PC-9 (cell line): Measurements from ENCODE around the gene CFAP46. TPM values are rescaled to one million over a fixed set of nuclear protein-coding genes. Genes with fewer than 3 reads are reported as not detected.
"Not testable (repeated sequence)": the region's sequence is repeated elsewhere in the genome, so short reads cannot be mapped to it uniquely, and the experiment has no call there.

Experiments used
- BruUV-seq: library from RNA; stranded (reverse); fragments of 400-500 nt; replicated peaks from 2 replicates; lab custom pipeline; 2021; lab: Mats Ljungman, UMichigan
- CTCF ChIA-PET: fragments of 300-600 bp; sonication (Branson Sonifier 250); formaldehyde crosslinking; loops from one replicate; lab custom pipeline; 2022; ENCODE audit warnings: antibody characterized with exemption; lab: Charles Lee
- POLR2A ChIA-PET: fragments of 300-600 bp; sonication (Branson Sonifier 250); formaldehyde crosslinking; loops from one replicate; lab custom pipeline; 2022; ENCODE audit warnings: antibody characterized with exemption; ENCODE audit not compliant: unreplicated experiment; lab: Charles Lee
- DNase-seq, 2 experiments: peaks; one replicate each; pipeline versions ENCODE4 v3.0.0 to v3.0.0-alpha.2; 2015 to 2022; ENCODE audit warnings: mixed read lengths in 1 of 2
- H2AFZ ChIP-seq: fragments of 200-600 bp; sonication (generic); 2 replicates; pipeline ENCODE4 v1.8.1; 2017; ENCODE audit warnings: antibody characterized with exemption
- H3F3A ChIP-seq: fragments of 200-600 bp; sonication (generic); 2 replicates; pipeline ENCODE4 v1.8.1; 2017; ENCODE audit warnings: antibody characterized with exemption, mild to moderate bottlenecking, low read depth; ENCODE audit not compliant: insufficient read depth
- H3K27ac ChIP-seq: fragments of 200-600 bp; sonication (generic); 2 replicates; pipeline ENCODE4 v1.6.1; 2016; ENCODE audit warnings: mixed run types
- H3K27me3 ChIP-seq: fragments of 200-600 bp; sonication (generic); 2 replicates; pipeline ENCODE4 v1.6.1; 2016; ENCODE audit warnings: low read depth, mixed run types; ENCODE audit not compliant: insufficient read depth
- H3K36me3 ChIP-seq: fragments of 200-600 bp; sonication (generic); 2 replicates; pipeline ENCODE4 v1.6.1; 2016; ENCODE audit warnings: low read depth, mixed run types
- H3K4me1 ChIP-seq: fragments of 200-600 bp; sonication (generic); replicated peaks from 2 replicates; pipeline ENCODE4 v1.6.1; 2016; ENCODE audit warnings: mixed run types; ENCODE audit not compliant: insufficient read depth
- H3K4me2 ChIP-seq: fragments of 200-600 bp; sonication (generic); 2 replicates; pipeline ENCODE4 v1.6.1; 2017; ENCODE audit warnings: mixed run types
- H3K4me3 ChIP-seq: fragments of 200-600 bp; sonication (generic); 2 replicates; pipeline ENCODE4 v1.6.1; 2016; ENCODE audit warnings: mixed run types
- H3K79me2 ChIP-seq: fragments of 200-600 bp; sonication (generic); 2 replicates; pipeline ENCODE4 v1.6.1; 2017; ENCODE audit warnings: low read depth, mixed run types
- H3K9me2 ChIP-seq: fragments of 200-600 bp; sonication (generic); 2 replicates; pipeline ENCODE4 v1.8.1; 2017; ENCODE audit warnings: mild to moderate bottlenecking; ENCODE audit not compliant: insufficient read depth
- H3K9me3 ChIP-seq: fragments of 200-600 bp; sonication (generic); 2 replicates; pipeline ENCODE4 v1.8.1; 2016; ENCODE audit warnings: low read depth; ENCODE audit not compliant: insufficient read depth
- H4K20me1 ChIP-seq: fragments of 200-600 bp; sonication (generic); 2 replicates; pipeline ENCODE4 v1.8.1; 2017; ENCODE audit not compliant: insufficient read depth
- CTCF ChIP-seq: fragments of 200-600 bp; sonication (generic); conservative IDR thresholded peaks from 2 replicates; pipeline ENCODE4 v1.6.1; 2017; ENCODE audit warnings: mixed run types, antibody characterized with exemption, mild to moderate bottlenecking, moderate library complexity
- EZH2 ChIP-seq: fragments of 200-600 bp; sonication (generic); IDR thresholded peaks from 2 replicates; pipeline ENCODE4 v1.8.0; 2017; ENCODE audit warnings: antibody characterized with exemption, low read depth
- intact Hi-C: fragments of 100-400 bp; cut with micrococcal nuclease; formaldehyde crosslinking; loops from one replicate; pipeline ENCODE4 v1.10.0; 2022; ENCODE audit not compliant: unreplicated experiment
- total RNA-seq: library from RNA; stranded (reverse); gene quantifications from 2 replicates; pipeline ENCODE4 v1.2.3, GENCODE V29; 2021

Gene CFAP46
- total RNA-seq, 1 experiment from 2014 or later: not detected

GRCh38 chr10:132890301-132890700 is 52.1 kb downstream of the CFAP46 start:
- BruUV-seq: no TSS peak
- CTCF ChIA-PET: no interaction called here
- H3K36me3 ChIP-seq: no peaks in the 10 kb centered on the region
- H2AFZ ChIP-seq: no peak overlapping the region
- POLR2A ChIA-PET: no interaction called here
- H3K27ac ChIP-seq: no peak overlapping the region
- no peak overlapping the region for H3K4me2 ChIP-seq
- intact Hi-C loops: no loop called here
- no peak for TF ChIP-seq CTCF
- TF ChIP-seq EZH2: no peak
- H4K20me1 ChIP-seq: no peaks in the 10 kb centered on the region
- no peaks in the 10 kb centered on the region for H3F3A ChIP-seq
- peaks cover 67% of the 10 kb centered on the region for H3K27me3 ChIP-seq
- DNase-seq: no peak
- no peaks in the 10 kb centered on the region for H3K9me2 ChIP-seq
- H3K9me3 ChIP-seq: no peaks in the 10 kb centered on the region
- H3K79me2 ChIP-seq: no peaks in the 10 kb centered on the region
- no peaks in the 10 kb centered on the region for H3K4me1 ChIP-seq
- no peak overlapping the region for H3K4me3 ChIP-seq

GRCh38 chr10:132889556-132889955 is 52.8 kb downstream of the CFAP46 start:
- ChIA-PET CTCF (no interaction called here), POLR2A (no interaction called here)
- no peak overlapping the region for H3K4me3 ChIP-seq
- no peak overlapping the region for H2AFZ ChIP-seq
- no peaks in the 10 kb centered on the region for H4K20me1 ChIP-seq
- peaks cover 66% of the 10 kb centered on the region for H3K27me3 ChIP-seq
- no peaks in the 10 kb centered on the region for H3F3A ChIP-seq
- TF ChIP-seq EZH2 (no peak), CTCF (no peak)
- H3K4me2 ChIP-seq: no peak overlapping the region
- no peak overlapping the region for H3K27ac ChIP-seq
- H3K79me2 ChIP-seq: no peaks in the 10 kb centered on the region
- H3K36me3 ChIP-seq: no peaks in the 10 kb centered on the region
- no peaks in the 10 kb centered on the region for H3K9me2 ChIP-seq
- H3K4me1 ChIP-seq: no peaks in the 10 kb centered on the region
- no peak for DNase-seq
- BruUV-seq: no TSS peak
- intact Hi-C loops: no loop called here
- no peaks in the 10 kb centered on the region for H3K9me3 ChIP-seq

- DNase-seq: no peak
- BruUV-seq: no TSS peak
- no peak overlapping the region for H3K4me2 ChIP-seq
- H3K36me3 ChIP-seq: no peaks in the 10 kb centered on the region
- no peaks in the 10 kb centered on the region for H3F3A ChIP-seq
- no peak overlapping the region for H2AFZ ChIP-seq
- H3K4me1 ChIP-seq: no peaks in the 10 kb centered on the region
- ChIA-PET CTCF (no interaction called here), POLR2A (no interaction called here)
- no peaks in the 10 kb centered on the region for H3K9me2 ChIP-seq
- no peaks in the 10 kb centered on the region for H4K20me1 ChIP-seq
- intact Hi-C loops: no loop called here
- no peaks in the 10 kb centered on the region for H3K9me3 ChIP-seq
- peaks cover 66% of the 10 kb centered on the region for H3K27me3 ChIP-seq
- TF ChIP-seq CTCF (no peak), EZH2 (no peak)
- H3K4me3 ChIP-seq: no peak overlapping the region
- H3K79me2 ChIP-seq: no peaks in the 10 kb centered on the region
- no peak overlapping the region for H3K27ac ChIP-seq
Observed at GRCh38 chr10:132888898-132889490, 53.4 kb downstream of the CFAP46 start.

- POLR2A ChIA-PET: not testable (repeated sequence)
Observed at GRCh38 chr10:132888446-132888845, 53.9 kb downstream of the CFAP46 start.

More at GRCh38 chr10:132888446-132888845, 53.9 kb downstream of the CFAP46 start:
- H3K9me3 ChIP-seq, H3K27ac ChIP-seq, H3K4me2 ChIP-seq, H3K36me3 ChIP-seq, H3K79me2 ChIP-seq, H4K20me1 ChIP-seq, H3K4me1 ChIP-seq, H2AFZ ChIP-seq, intact Hi-C loops, CTCF ChIA-PET, H3K4me3 ChIP-seq, H3K9me2 ChIP-seq, H3F3A ChIP-seq, BruUV-seq, DNase-seq: not testable (repeated sequence)
- H3K27me3 ChIP-seq: peaks cover 66% of the 10 kb centered on the region
